SU-DHL-6 (cell line): ENCODE data around the gene STK17A.

Experiments used
- CTCF ChIP-seq: fragments of 200-600 bp; sonication (generic); IDR thresholded peaks from one replicate; pipeline ENCODE4 v1.5.1; 2017; ENCODE audit warnings: antibody characterized with exemption, mild to moderate bottlenecking, low read length, moderate library complexity; ENCODE audit not compliant: insufficient read depth, poor library complexity, severe bottlenecking
- EZH2phosphoT487 ChIP-seq: fragments of 200-600 bp; sonication (generic), shearing (Covaris generic); conservative IDR thresholded peaks from 2 replicates; pipeline ENCODE4 v1.6.1; 2018; ENCODE audit warnings: mild to moderate bottlenecking, antibody characterized with exemption, low read length, moderate library complexity, mixed read lengths

- TF ChIP-seq CTCF (no peak), EZH2phosphoT487 (no peak)
Observed at GRCh38 chr7:43625453-43625852, 42.5 kb downstream of the STK17A start.
